HG02840 (cell line): ENCODE measurements around the gene NINJ1.

ENCODE experiments used
- ATAC-seq: cut with Tn5 transposase; IDR thresholded peaks from one replicate; pipeline ENCODE4 v1.9.1; 2021; ENCODE audit warnings: mild to moderate bottlenecking, moderate library complexity, moderate number of reproducible peaks; ENCODE audit not compliant: unreplicated experiment, low FRiP score

NINJ1 gene

DNA sequence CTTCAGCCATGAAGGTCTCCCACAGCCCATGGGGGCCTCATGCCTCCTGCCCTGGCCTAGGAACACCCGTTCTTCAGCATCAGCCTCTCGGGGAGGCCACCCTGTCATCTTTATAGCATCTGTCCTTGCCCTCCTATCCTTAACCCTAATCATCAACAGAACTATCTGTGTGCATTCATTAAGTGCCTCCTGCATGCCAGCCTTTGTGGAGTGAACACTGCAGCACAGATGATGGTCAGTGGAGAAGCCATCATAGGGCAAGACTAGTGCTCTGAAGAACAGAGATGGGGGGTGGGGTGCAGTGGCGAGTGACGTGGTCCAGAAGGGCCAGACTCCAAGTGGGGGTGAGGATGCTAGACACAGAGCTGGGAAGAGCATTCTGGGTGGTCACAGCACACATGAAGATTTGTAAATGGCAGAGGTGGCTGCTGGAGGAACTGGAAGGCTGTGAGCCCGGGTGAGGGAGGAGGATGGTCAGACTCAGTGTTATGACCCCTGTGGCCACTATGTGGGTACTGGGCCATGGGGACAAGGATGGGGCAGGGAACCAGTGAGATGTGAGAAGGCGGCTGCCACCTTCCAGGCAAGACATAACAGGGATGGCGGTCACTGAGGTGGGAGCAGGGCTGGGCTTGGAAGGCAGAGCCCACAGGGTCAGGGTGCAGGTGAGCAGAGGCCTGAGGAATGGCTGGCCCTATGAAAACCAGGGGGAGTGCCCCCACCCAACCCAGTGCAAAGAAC lies 41.6 kb downstream of the NINJ1 start:
- no peak for ATAC-seq

DNA sequence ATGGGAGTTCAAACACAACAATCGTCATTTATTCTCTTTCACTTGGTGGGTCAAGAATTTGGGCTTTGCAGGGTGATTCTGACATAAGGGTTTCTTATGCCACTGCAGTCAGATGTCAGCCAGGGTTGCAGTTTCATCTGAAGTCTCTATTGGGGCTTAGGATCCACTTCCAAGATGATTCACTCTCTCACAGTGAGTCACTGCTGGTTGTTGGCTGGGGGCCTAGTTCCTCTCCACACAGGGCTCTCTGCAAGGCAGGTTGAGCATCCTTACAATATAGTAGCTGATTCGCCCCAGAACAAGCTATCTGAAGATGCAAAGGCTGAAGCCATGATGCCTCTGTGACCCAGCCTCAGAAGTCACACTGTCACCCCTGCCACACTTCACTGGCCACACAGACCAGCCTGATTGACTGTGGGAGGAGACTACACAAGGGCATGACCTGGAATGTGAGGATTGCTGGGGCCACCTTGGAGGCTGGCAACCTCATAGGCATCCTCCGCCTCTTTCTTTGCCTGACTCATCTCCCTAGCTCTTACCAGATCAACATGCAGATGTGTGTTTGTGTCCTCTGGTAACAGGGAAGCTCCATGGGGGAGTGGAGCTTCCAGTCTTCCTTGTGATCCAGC lies 42.5 kb downstream of the NINJ1 start:
- no peak for ATAC-seq

DNA sequence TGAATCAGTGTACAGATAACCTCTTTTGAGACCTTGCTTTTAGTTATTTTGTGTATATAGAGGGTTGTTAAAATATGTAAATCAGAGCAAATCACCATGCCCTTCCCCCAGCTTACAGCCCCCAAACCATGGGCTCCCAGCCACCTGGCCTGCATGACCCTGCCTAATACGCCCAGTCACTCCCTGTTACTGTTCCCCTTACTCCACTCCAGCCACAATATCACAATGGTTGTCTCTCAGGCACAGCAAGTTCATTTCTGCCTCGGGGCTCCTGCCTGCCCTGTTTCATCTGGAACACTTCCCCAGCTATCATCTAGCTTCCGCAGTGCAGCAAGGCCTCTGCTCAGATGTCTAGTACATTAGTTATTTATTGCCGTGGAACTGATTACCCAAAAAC lies 43.0 kb downstream of the NINJ1 start:
- no peak for ATAC-seq

DNA sequence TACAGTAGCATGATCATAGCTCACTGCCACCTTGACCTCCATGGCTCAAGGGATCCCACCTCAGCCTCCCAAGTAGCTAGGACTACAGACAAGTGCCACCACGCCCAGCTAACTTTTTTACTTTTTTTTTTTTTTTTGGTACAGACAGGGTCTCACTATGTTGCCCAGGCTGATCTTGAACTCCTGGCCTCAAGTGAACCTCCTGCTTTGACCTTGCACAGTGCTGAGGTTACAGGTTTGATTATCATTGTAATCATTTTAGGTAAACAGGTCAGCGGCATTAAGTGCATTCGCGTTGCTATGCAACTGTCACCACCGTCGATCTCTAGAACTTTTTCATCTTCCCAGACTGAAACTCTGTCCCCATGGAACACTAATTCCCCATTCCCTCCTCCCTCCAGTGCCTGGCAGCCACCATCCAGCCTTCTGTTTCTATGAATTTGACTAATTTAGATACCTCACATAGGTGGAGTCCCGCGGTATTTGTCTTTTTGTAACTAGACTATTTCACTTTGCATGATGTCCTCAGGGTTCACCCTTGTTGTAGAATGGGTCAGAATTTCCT lies 43.9 kb downstream of the NINJ1 start:
- no peak for ATAC-seq

DNA sequence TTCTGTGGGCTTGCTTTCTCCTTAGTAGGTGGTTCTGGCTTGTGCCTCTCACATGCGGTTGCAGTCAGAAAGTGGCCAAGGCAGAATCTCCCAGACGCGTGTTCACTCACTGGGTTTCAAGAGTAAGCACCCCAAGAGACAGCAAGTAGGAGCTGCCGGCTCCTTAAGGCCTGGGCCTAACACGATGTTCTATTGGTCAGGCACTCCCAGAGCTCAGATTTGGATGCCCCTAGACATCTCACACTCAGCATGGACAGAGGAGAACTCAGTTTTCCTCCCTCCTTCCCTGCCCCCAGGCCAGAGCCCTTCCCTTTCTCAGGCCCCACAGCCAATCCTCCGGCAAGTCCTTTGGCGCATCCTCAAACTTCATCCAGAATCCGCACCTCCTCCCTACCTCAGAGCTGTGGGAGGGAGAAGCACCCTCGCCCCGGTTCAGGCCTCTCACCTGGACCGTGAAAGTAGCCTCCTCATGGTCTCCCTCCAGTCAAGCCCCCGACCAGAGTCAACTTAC lies 44.5 kb downstream of the NINJ1 start:
- ATAC-seq = no peak

DNA sequence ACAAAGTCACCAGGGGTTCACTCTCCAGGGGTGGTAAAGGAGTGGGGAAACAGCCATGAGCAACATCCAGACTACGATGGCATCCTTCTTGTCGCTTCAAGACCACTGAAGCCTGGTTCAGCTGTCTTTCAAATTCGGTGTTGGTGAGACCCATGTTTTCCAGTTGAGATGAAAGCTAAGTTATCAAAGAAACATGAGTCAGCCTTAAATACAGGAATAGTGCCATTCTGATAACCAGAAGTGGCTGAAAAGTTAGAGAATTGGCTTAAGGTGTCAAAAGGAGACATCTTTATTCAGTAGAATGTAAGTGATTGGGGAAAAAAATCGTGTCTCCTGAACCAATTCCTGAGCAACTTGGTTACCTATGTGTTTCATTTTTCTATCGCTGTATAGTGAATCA lies 45.0 kb downstream of the NINJ1 start:
- no peak for ATAC-seq

DNA sequence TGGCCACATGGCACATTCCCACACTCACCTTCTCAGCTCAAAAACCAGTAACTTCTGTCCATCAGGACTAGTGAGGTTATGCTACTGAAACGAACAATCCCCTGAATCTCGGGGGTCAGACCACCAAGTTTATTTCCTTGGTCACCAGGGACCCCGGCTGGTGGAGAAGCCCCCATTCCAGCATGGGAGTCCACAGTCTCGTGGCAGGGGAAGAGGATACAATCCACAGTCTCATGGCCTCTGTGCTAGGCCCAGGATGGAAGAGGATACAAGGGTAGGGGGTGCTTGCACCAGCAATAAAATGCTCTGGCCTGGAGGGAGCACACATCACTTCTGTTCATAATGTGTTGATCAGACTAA lies 45.4 kb downstream of the NINJ1 start:
- no peak for ATAC-seq

DNA sequence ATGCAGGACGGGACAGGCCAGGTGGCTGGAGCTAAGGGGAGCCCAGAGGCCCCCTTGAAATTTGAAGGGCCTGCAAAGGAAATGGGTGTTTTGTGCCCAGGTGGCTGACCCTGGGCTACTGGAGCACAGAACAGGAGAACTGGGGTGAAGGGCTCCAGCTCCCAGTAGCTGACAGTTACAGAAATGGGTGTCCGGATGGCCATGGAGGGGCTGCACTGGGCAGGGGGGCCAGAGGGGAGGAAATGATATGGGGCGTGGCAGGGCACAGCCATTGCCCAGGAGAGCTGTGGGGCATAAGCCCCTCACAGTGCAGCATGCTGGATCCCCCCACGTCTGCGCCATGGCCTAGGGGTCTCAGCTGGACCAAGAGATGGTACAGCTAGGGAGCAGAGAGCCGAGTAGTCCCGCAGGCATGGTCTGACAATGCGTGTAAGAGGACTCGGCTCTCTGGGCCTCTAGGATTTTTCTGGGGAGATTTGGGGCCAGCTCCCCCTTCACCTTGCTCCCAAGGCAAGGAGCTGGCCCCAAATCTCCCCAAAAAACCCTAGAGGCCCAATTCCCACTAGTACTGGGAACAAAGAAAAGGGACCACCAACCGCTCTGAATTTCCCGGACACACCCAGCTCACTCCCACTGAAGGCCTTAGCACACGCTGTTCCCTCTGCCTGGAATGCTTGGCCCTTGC lies 45.9 kb downstream of the NINJ1 start:
- ATAC-seq = no peak

DNA sequence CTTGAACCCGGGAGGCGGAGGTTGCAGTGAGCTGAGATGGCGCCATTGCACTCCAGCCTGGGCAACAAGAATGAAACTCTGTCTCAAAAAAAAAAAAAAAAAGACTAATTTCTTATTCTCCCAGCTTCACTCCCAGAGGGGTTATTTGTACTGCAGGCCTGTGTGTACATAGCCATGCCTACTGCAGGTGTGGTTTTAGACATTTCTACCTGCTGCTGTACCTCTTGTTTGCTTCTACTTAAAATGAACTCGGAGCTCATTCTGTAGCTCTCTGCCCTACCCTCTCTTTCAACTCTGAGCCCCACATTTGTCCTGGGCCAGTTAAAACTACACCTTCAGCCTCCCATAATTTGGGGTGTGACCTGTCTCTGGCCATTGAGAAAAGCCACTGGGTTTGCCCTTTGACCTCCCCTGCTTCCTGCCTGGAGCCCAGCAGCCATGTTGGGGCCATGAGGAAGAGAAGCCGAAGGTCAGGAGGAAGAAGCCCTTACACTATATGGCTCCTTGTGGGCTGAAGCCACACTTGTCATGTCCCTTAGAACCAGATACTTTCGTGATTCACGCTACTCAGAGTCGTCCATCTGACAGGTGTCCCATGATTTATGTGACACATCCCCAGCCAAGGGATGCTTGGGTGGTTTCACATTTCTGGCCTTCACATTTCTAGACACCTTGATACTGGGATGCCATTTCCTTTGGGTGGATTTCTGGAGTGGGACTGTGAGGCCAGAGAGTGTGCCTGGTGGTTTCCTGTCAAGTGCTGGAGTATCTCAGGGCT lies 47.4 kb downstream of the NINJ1 start:
- ATAC-seq = no peak

DNA sequence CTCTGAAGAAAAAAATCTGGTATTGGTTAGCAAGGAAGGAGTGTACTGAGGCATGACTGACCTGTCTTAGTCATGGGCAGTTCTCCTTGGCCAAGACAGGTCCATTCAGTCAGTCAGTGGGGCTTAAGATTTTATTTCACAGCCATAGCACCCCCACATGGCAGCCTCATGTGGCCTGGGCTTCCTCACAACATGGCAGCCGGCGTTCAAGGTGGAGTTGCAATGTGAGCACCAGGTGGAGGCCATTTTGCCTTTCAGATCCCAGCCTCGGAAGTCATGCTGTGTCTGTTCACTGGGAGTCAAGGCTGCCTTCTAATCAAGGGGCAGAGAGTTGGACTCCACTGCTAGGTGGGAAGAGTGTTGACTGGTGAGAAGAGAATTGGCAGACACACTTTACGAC lies 48.4 kb downstream of the NINJ1 start:
- ATAC-seq = no peak

GRCh38 chr9:93084471-93084881 lies 49.6 kb downstream of the NINJ1 start:
- no peak for ATAC-seq

DNA sequence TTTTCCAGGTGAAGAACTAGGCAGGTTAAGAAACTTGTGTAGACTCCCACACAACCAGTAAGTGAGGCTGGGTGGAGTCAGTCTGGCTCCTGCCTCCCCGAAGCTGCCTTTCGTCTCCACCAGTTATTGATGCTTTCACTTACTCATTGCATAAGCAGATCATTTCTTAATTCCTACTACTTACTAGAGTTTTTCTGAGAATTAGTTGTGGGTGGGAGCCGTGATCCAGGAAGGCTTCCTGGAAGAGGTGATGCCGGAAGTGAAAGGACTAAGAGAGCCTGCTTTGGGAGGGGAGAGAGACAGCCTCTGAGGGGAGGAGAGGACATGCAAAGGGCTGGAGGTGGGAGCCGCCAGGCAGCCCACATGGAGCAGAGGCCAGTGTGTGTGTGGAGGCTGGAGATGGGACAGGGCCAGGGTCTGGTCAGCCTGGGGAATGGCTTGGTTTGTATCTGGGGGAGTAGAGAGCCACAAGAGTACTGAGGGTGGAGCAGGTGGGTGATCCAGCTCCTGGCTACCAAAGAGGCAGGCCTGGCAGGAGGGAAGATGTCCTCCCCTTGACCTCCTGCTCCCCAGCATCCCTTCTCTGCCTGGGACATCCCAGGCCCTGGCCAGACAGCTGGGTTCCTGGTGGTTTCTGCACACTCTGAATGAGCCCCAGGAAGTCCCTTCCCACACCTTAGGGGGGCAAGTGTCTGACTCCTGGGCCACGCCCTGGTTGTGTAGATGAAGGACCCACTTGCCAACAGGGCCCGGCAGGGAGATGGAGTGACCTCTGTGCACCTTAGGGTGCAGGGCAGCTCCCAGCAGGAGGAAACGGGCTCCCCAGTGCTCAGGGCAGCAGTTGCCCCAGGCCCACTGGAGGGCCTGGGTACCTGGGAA lies 50.2 kb downstream of the NINJ1 start:
- no peak for ATAC-seq

DNA sequence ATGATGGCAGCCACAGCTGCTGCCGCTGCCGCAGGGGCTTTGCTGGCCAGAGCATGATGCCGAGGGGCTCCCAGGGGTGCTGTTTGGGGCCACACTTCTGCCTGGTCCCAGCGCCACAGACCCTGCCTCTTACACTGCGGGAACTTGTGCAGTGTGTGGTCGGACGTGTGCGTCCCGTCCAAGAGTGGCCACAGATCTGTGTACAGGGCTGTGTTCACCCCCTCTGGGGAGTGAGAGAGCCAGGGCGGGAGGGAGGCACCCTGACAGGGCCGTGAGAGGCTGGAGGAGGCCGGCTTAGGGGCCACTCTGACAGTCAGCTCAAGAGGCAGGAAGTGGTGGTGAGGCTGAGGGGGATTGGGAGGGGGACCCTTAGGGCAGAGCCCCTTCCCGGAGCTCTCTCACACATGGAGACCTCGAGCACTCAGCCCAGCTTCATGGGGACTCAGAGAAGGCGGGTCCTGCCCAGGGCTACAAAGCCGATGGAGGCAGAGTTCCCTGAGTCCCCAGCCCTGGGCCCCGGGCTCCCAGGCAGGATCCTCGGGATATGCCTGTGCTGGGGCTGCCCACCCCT lies 51.1 kb downstream of the NINJ1 start:
- no peak for ATAC-seq

GRCh38 chr9:93081931-93082330 lies 52.1 kb downstream of the NINJ1 start:
- ATAC-seq = no peak

GRCh38 chr9:93081081-93081529 lies 52.9 kb downstream of the NINJ1 start:
- no peak for ATAC-seq

GRCh38 chr9:93080406-93080805 lies 53.6 kb downstream of the NINJ1 start:
- no peak for ATAC-seq

- ATAC-seq = no peak
Observed at GRCh38 chr9:93079371-93079770, 54.7 kb downstream of the NINJ1 start.

DNA sequence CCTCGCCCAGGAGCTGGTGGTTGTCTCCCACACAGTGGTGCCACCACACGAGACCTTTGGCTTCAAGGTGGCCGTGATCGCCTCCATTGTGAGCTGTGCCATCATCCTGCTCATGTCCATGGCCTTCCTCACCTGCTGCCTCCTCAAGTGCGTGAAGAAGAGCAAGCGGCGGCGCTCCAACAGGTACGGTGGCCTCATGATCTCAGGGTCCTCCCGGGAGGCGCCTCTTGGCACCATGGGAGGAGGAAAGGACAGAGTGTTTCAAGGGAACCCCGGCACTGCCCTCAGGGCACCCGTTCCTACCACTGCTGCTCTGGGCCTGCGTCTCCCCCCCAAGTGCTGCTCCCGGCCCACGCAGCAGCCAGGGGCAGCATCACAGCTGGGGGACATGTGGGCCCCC lies 56.2 kb downstream of the NINJ1 start:
- no peak for ATAC-seq

- ATAC-seq = no peak
Observed at GRCh38 chr9:93077367-93077766, 56.7 kb downstream of the NINJ1 start.
